Bronchial epithelial cell (primary cell): ENCODE measurements around the gene DHRS11. TPM values are rescaled to one million over a fixed set of nuclear protein-coding genes. Genes with fewer than 3 reads are reported as not detected.

Source experiments
- DNase-seq: peaks from one replicate; pipeline ENCODE4 v3.0.0-alpha.2; 2010; ENCODE audit warnings: low read depth
- FAIRE-seq: peaks from 2 replicates; lab custom pipeline; 2011; peaks lifted over from hg19 to GRCh38; lab: Jason Lieb, UNC
- H3K27me3 ChIP-seq: 2 replicates; pipeline ENCODE4 v1.5.1; 2011; ENCODE audit warnings: low read length; ENCODE audit not compliant: control insufficient read depth, insufficient read depth
- H3K36me3 ChIP-seq: 2 replicates; pipeline ENCODE4 v1.5.1; 2011; ENCODE audit warnings: low read length; ENCODE audit not compliant: control insufficient read depth, insufficient read depth
- H3K4me3 ChIP-seq: 2 replicates; pipeline ENCODE4 v1.5.1; 2011; ENCODE audit warnings: mild to moderate bottlenecking, low read depth, low read length, control low read depth
- total RNA-seq: library from RNA; depleted of rRNA; stranded (reverse); fragments of >200 nt; gene quantifications from 2 replicates; pipeline ENCODE4 v1.2.1, GENCODE V29; 2014
- TF ChIP-seq, protein P1 (sequence below): IDR thresholded peaks from 2 replicates; pipeline ENCODE4 v1.5.1; 2011; ENCODE audit warnings: mild to moderate bottlenecking, moderate library complexity, low read length, control low read depth, inconsistent platforms; ENCODE audit not compliant: insufficient read depth, severe bottlenecking

Gene DHRS11
- total RNA-seq, 1 donor from 2014 or later, result 7.9 TPM

- DNase-seq (no peak), FAIRE-seq (no peak)
- Histone ChIP-seq H3K4me3 (no peak overlapping the region), H3K27me3 (no peaks in the 10 kb centered on the region), H3K36me3 (peaks cover 7% of the 10 kb centered on the region)
- TF ChIP-seq, protein P1, sequence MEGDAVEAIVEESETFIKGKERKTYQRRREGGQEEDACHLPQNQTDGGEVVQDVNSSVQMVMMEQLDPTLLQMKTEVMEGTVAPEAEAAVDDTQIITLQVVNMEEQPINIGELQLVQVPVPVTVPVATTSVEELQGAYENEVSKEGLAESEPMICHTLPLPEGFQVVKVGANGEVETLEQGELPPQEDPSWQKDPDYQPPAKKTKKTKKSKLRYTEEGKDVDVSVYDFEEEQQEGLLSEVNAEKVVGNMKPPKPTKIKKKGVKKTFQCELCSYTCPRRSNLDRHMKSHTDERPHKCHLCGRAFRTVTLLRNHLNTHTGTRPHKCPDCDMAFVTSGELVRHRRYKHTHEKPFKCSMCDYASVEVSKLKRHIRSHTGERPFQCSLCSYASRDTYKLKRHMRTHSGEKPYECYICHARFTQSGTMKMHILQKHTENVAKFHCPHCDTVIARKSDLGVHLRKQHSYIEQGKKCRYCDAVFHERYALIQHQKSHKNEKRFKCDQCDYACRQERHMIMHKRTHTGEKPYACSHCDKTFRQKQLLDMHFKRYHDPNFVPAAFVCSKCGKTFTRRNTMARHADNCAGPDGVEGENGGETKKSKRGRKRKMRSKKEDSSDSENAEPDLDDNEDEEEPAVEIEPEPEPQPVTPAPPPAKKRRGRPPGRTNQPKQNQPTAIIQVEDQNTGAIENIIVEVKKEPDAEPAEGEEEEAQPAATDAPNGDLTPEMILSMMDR, result no peak
These were observed 1.6 kb upstream of the DHRS11 start for GRCh38 chr17:36590082-36590481.

- TF ChIP-seq, protein P1, result no peak
- DNase-seq (no peak), FAIRE-seq (no peak)
- Histone ChIP-seq H3K27me3 (no peaks in the 10 kb centered on the region), H3K36me3 (peaks cover 4% of the 10 kb centered on the region), H3K4me3 (peak overlapping the region; percentile 67)
These were observed 637 bp downstream of the DHRS11 start for GRCh38 chr17:36592316-36592715.

GRCh38 chr17:36592716-36593321 lies 1.1 kb downstream of the DHRS11 start:
- TF ChIP-seq, protein P1, result no peak
- no peak for DNase-seq

GRCh38 chr17:36593656-36594316 lies 2.1 kb downstream of the DHRS11 start:
- TF ChIP-seq, protein P1, result no peak
- Histone ChIP-seq H3K4me3 (no peak overlapping the region), H3K27me3 (no peaks in the 10 kb centered on the region), H3K36me3 (peaks cover 3% of the 10 kb centered on the region)
- no peak for DNase-seq
- FAIRE-seq, result no peak

More at GRCh38 chr17:36592716-36593321, 1.1 kb downstream of the DHRS11 start:
- peaks cover 3% of the 10 kb centered on the region for H3K36me3 ChIP-seq
- H3K27me3 ChIP-seq, result no peaks in the 10 kb centered on the region
- no peak for FAIRE-seq
- peak overlapping the region; percentile 67 for H3K4me3 ChIP-seq

DNA sequence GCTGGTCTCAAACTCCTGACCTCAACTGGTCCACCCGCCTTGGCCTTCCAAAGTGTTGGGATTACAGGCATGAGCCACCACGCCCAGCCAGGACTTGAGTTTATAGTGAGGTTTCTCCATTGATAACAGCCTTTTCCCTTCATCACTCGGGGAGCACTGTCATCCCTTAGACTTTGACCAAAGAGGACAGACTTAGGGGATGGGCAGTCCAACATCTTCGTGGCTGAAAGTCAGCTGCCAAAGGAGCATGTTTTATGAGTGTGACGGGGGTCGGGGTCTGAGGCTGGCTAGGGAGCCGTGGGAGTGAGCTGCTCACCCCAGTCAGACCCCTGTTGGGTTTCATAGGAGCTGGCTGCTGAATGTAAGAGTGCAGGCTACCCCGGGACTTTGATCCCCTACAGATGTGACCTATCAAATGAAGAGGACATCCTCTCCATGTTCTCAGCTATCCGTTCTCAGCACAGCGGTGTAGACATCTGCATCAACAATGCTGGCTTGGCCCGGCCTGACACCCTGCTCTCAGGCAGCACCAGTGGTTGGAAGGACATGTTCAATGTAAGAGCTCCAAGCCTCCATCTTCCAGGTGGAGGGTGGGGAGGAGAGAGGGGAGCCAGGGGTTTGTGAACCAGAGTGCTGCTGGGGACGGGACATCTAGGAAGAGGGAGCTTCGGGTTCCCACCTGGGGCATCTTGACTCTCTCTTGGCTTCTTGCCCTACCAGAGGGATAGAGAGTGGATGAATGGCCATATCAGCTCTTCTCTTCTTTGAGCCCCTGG lies 3.1 kb downstream of the DHRS11 start:
- TF ChIP-seq, protein P1, result no peak

More for the DNA sequence above, 3.1 kb downstream of the DHRS11 start:
- H3K4me3 ChIP-seq, result no peak overlapping the region
- H3K36me3 ChIP-seq, result peaks cover 3% of the 10 kb centered on the region
- DNase-seq, result no peak
- no peak for FAIRE-seq
- H3K27me3 ChIP-seq, result no peaks in the 10 kb centered on the region
